GM13976 (cell line): ENCODE data around the gene FBLL1.
A peak's percentile ranks its signal among the peaks of the same experiment; 100 is the strongest.
"Not testable (repeated sequence)": the region's sequence is repeated elsewhere in the genome, so short reads cannot be mapped to it uniquely, and the experiment has no call there.

Experiments
- DNase-seq: peaks from one replicate; pipeline ENCODE4 v3.0.0; 2012; ENCODE audit warnings: low spot score
- CTCF ChIP-seq: IDR thresholded peaks from 2 replicates; pipeline ENCODE4 v1.5.1; 2012; ENCODE audit warnings: borderline replicate concordance, mild to moderate bottlenecking; ENCODE audit not compliant: insufficient read depth; ENCODE audit errors: extremely low read depth, missing control alignments, control extremely low read depth
- in situ Hi-C: fragments of 300-500 bp; cut with MboI; formaldehyde crosslinking; loops from one replicate; pipeline ENCODE4 v1.12.0; 2022; ENCODE audit warnings: low sequenced_read_pairs, mixed read lengths, inconsistent platforms; ENCODE audit not compliant: unreplicated experiment

FBLL1 gene

GRCh38 chr5:168570490-168571328 is 41.6 kb downstream of the FBLL1 start:
- in situ Hi-C loops: no loop called here
- TF ChIP-seq CTCF: no peak
- DNase-seq: no peak

GRCh38 chr5:168573663-168574062 is 44.6 kb downstream of the FBLL1 start:
- DNase-seq, in situ Hi-C loops: not testable (repeated sequence)

- DNase-seq, in situ Hi-C loops: not testable (repeated sequence)
Observed at GRCh38 chr5:168574156-168574555, 45.1 kb downstream of the FBLL1 start.

GRCh38 chr5:168575391-168576372 is 46.6 kb downstream of the FBLL1 start:
- DNase-seq: no peak
- in situ Hi-C loops: no loop called here
- TF ChIP-seq CTCF: no peak

GRCh38 chr5:168578006-168578405 is 48.9 kb downstream of the FBLL1 start:
- in situ Hi-C loops: no loop called here
- no peak for TF ChIP-seq CTCF
- DNase-seq: no peak

GRCh38 chr5:168578538-168579487 is 49.7 kb downstream of the FBLL1 start, which contains the start of gene PANK3:
TSS of gene PANK3 (minus strand) at chr5:168579368. CDS start at chr5:168579283, 85 bp downstream.
- in situ Hi-C loops: no loop called here
- peak; percentile 91 for DNase-seq
- no peak for TF ChIP-seq CTCF
